Spleen (tissue), 7 donors: Measurements from ENCODE around the gene LDAH.

Source experiments
- POLR2A ChIP-seq, 3 donors: fragments of 450-650 bp; IDR thresholded peaks; one replicate each; pipeline ENCODE4 v1.5.1; 2017; ENCODE audit warnings: antibody characterized with exemption in 3 of 3, mild to moderate bottlenecking in 1 of 3
- POLR2AphosphoS5 ChIP-seq, 3 donors: sonication (generic); formaldehyde crosslinking; IDR thresholded peaks; one replicate each; pipeline ENCODE4 v1.5.1; 2017; ENCODE audit warnings: antibody characterized with exemption in 3 of 3
- TF ChIP-seq, protein P1 (sequence below), 11 experiments: fragments of 200-600 bp in 7 of 11; fragments of 450-650 bp in 4 of 11; sonication (generic) in 4 of 11; IDR thresholded peaks in 8 of 11; conservative IDR thresholded peaks in 3 of 11; 1 replicate in 7 of 11; 2 replicates in 4 of 11; pipeline versions ENCODE4 v1.4.0 to v1.8.0; 2016 to 2021; ENCODE audit warnings: antibody characterized with exemption in 11 of 11, inconsistent platforms in 4 of 11, mild to moderate bottlenecking in 1 of 11
- donor health status: DM: no; HTN: no; CAD: no; lungs with moderate emphysema.
- donor health status: DM: no; HTN: no; CAD: no.
- donor health status: DM: no; HTN: no; CAD: no.

GRCh38 chr2:20755132-20755800, 67.6 kb downstream of the LDAH start:
- TF ChIP-seq, protein P1, sequence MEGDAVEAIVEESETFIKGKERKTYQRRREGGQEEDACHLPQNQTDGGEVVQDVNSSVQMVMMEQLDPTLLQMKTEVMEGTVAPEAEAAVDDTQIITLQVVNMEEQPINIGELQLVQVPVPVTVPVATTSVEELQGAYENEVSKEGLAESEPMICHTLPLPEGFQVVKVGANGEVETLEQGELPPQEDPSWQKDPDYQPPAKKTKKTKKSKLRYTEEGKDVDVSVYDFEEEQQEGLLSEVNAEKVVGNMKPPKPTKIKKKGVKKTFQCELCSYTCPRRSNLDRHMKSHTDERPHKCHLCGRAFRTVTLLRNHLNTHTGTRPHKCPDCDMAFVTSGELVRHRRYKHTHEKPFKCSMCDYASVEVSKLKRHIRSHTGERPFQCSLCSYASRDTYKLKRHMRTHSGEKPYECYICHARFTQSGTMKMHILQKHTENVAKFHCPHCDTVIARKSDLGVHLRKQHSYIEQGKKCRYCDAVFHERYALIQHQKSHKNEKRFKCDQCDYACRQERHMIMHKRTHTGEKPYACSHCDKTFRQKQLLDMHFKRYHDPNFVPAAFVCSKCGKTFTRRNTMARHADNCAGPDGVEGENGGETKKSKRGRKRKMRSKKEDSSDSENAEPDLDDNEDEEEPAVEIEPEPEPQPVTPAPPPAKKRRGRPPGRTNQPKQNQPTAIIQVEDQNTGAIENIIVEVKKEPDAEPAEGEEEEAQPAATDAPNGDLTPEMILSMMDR (IDR thresholded peaks at IDR 0.05 in 8 of 11, conservative IDR thresholded peaks at IDR 0.05 in 3 of 11) = no peak
- TF ChIP-seq POLR2AphosphoS5 (IDR thresholded peaks at IDR 0.05) (no peak), POLR2A (IDR thresholded peaks at IDR 0.05) (no peak)
